Adrenal gland (tissue), 5 donors: ENCODE data around the gene SRPK2.

Experiments
- CTCF ChIP-seq, 6 experiments: fragments of 450-650 bp in 4 of 6; fragments of 200-600 bp in 2 of 6; sonication (generic) in 1 of 6; IDR thresholded peaks; 1 replicate in 5 of 6; 2 replicates in 1 of 6; pipeline versions ENCODE4 v1.5.1 to v1.8.0; 2016 to 2021; ENCODE audit warnings: antibody characterized with exemption in 6 of 6, mild to moderate bottlenecking in 2 of 6, moderate library complexity in 1 of 6
- POLR2A ChIP-seq, 2 donors: fragments of 450-650 bp; IDR thresholded peaks; one replicate each; pipeline ENCODE4 v1.6.1; 2017; ENCODE audit warnings: antibody characterized with exemption in 2 of 2, mild to moderate bottlenecking in 2 of 2, moderate library complexity in 1 of 2
- donor health status: DM: no; HTN: no; CAD: no.

GRCh38 chr7:105234886-105235285, 153.8 kb downstream of the SRPK2 start:
- no peak for TF ChIP-seq CTCF (IDR thresholded peaks at IDR 0.05)
- TF ChIP-seq POLR2A (IDR thresholded peaks at IDR 0.05), result no peak
